ENCODE measurements around the gene RAPGEF4. TPM values are rescaled to one million over a fixed set of nuclear protein-coding genes. Genes with fewer than 3 reads are reported as not detected.
A peak's percentile ranks its signal among the peaks of the same experiment; 100 is the strongest.

Gene RAPGEF4
- total and polyA plus RNA-seq, 2 of the 13 experiments (the other 11 are each of a cell fraction or from before 2014, with no cell fraction given) = 0.78 to 0.91 TPM

DNA sequence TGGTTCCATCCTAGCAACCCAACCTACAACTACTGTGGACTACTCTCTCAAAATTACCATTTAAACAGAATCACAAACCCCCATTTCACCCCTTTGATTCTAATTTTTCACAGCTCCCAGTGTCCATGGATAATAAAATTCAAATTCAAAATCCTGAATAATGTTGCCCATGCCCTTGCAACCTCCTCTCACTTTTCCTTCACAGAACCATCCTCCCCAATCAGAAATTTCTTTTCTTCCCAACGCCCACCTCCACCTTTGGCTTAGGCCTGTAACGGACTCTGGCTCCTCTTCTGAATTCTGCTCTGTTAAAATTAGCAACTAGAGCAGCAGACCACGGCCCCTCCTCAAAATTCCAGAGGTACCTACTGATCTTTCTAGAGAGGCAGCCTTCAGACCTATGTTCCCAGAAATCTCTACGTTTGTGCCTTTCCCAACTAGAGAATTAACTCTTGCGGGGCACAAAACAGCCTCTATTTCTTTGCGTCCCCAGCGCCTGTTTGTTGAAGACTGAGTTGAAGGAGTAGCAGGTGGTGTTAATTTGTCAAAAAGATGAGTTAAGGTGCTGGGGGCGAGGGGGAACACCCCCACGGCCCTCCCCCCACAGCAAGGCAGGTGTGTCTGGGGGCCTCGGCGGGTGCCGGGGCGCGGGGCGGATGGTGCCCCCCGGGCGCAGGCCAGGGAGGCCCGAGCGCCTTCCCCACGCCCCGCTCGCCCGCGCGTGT, 339.6 kb downstream of the RAPGEF4 start (continued):
- TF ChIP-seq, protein P1, sequence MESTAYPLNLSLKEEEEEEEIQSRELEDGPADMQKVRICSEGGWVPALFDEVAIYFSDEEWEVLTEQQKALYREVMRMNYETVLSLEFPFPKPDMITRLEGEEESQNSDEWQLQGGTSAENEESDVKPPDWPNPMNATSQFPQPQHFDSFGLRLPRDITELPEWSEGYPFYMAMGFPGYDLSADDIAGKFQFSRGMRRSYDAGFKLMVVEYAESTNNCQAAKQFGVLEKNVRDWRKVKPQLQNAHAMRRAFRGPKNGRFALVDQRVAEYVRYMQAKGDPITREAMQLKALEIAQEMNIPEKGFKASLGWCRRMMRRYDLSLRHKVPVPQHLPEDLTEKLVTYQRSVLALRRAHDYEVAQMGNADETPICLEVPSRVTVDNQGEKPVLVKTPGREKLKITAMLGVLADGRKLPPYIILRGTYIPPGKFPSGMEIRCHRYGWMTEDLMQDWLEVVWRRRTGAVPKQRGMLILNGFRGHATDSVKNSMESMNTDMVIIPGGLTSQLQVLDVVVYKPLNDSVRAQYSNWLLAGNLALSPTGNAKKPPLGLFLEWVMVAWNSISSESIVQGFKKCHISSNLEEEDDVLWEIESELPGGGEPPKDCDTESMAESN (CRISPR knock-in tag; conservative IDR thresholded peaks at IDR 0.05) = no peak
- no peak for TF ChIP-seq NKX3-1 (CRISPR knock-in tag; IDR thresholded peaks at IDR 0.05)
- no peak for TF ChIP-seq ZFP82 (CRISPR knock-in tag; IDR thresholded peaks at IDR 0.05; ENCODE audit: borderline replicate concordance)
- no peak for TF ChIP-seq GABPA (IDR thresholded peaks at IDR 0.05; ENCODE audit: low read depth, low read length)
- TF ChIP-seq GABPA (CRISPR knock-in tag; IDR thresholded peaks at IDR 0.05; ENCODE audit: low read depth) = no peak
- TF ChIP-seq HDAC6 (IDR thresholded peaks at IDR 0.05; ENCODE audit: low read depth, low read length) = no peak
- TF ChIP-seq, protein P2, sequence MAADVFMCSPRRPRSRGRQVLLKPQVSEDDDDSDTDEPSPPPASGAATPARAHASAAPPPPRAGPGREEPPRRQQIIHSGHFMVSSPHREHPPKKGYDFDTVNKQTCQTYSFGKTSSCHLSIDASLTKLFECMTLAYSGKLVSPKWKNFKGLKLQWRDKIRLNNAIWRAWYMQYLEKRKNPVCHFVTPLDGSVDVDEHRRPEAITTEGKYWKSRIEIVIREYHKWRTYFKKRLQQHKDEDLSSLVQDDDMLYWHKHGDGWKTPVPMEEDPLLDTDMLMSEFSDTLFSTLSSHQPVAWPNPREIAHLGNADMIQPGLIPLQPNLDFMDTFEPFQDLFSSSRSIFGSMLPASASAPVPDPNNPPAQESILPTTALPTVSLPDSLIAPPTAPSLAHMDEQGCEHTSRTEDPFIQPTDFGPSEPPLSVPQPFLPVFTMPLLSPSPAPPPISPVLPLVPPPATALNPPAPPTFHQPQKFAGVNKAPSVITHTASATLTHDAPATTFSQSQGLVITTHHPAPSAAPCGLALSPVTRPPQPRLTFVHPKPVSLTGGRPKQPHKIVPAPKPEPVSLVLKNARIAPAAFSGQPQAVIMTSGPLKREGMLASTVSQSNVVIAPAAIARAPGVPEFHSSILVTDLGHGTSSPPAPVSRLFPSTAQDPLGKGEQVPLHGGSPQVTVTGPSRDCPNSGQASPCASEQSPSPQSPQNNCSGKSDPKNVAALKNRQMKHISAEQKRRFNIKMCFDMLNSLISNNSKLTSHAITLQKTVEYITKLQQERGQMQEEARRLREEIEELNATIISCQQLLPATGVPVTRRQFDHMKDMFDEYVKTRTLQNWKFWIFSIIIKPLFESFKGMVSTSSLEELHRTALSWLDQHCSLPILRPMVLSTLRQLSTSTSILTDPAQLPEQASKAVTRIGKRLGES (CRISPR knock-in tag; IDR thresholded peaks at IDR 0.05; ENCODE audit: borderline replicate concordance) = no peak
- TF ChIP-seq MATR3 (CRISPR knock-in tag; IDR thresholded peaks at IDR 0.05) = no peak
- TF ChIP-seq, protein P3, sequence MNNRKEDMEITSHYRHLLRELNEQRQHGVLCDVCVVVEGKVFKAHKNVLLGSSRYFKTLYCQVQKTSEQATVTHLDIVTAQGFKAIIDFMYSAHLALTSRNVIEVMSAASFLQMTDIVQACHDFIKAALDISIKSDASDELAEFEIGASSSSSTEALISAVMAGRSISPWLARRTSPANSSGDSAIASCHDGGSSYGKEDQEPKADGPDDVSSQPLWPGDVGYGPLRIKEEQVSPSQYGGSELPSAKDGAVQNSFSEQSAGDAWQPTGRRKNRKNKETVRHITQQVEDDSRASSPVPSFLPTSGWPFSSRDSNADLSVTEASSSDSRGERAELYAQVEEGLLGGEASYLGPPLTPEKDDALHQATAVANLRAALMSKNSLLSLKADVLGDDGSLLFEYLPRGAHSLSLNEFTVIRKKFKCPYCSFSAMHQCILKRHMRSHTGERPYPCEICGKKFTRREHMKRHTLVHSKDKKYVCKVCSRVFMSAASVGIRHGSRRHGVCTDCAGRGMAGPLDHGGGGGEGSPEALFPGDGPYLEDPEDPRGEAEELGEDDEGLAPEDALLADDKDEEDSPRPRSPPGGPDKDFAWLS (CRISPR knock-in tag; IDR thresholded peaks at IDR 0.05; ENCODE audit: borderline replicate concordance) = no peak
- no peak for TF ChIP-seq ZNF329 (CRISPR knock-in tag; IDR thresholded peaks at IDR 0.05; ENCODE audit: low read depth)
- TF ChIP-seq MBD4 (IDR thresholded peaks at IDR 0.05; ENCODE audit: borderline replicate concordance, low read length) = no peak
- TF ChIP-seq, protein P4, sequence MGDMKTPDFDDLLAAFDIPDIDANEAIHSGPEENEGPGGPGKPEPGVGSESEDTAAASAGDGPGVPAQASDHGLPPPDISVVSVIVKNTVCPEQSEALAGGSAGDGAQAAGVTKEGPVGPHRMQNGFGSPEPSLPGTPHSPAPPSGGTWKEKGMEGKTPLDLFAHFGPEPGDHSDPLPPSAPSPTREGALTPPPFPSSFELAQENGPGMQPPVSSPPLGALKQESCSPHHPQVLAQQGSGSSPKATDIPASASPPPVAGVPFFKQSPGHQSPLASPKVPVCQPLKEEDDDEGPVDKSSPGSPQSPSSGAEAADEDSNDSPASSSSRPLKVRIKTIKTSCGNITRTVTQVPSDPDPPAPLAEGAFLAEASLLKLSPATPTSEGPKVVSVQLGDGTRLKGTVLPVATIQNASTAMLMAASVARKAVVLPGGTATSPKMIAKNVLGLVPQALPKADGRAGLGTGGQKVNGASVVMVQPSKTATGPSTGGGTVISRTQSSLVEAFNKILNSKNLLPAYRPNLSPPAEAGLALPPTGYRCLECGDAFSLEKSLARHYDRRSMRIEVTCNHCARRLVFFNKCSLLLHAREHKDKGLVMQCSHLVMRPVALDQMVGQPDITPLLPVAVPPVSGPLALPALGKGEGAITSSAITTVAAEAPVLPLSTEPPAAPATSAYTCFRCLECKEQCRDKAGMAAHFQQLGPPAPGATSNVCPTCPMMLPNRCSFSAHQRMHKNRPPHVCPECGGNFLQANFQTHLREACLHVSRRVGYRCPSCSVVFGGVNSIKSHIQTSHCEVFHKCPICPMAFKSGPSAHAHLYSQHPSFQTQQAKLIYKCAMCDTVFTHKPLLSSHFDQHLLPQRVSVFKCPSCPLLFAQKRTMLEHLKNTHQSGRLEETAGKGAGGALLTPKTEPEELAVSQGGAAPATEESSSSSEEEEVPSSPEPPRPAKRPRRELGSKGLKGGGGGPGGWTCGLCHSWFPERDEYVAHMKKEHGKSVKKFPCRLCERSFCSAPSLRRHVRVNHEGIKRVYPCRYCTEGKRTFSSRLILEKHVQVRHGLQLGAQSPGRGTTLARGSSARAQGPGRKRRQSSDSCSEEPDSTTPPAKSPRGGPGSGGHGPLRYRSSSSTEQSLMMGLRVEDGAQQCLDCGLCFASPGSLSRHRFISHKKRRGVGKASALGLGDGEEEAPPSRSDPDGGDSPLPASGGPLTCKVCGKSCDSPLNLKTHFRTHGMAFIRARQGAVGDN (CRISPR knock-in tag; IDR thresholded peaks at IDR 0.05) = no peak
- peak; percentile 68; the same call in 1 of the 2 replicates for TF ChIP-seq ZNF431 (CRISPR knock-in tag; IDR thresholded peaks at IDR 0.05; ENCODE audit: borderline replicate concordance, low read depth)
- peak; percentile 57; the same call in 1 of the 2 replicates for TF ChIP-seq ZNF839 (CRISPR knock-in tag; IDR thresholded peaks at IDR 0.05; ENCODE audit: borderline replicate concordance)
- TF ChIP-seq SKI (IDR thresholded peaks at IDR 0.05; ENCODE audit: partially characterized antibody) = no peak

All from HepG2 (cell line).